ENCODE results near the gene FYB1.
"Not testable (repeated sequence)": the region's sequence is repeated elsewhere in the genome, so short reads cannot be mapped to it uniquely, and the experiment has no call there.

FYB1 gene

GRCh38 chr5:39219437-39219836, at the start of gene FYB1:
TSS of gene FYB1 (minus strand) at chr5:39219563. CDS start at chr5:39202960, 16,603 bp downstream.
- no peak for DNase-seq

GRCh38 chr5:39267186-39267585, 47.8 kb upstream of the FYB1 start:
- no peak for DNase-seq

- no peak for DNase-seq
Measured at GRCh38 chr5:39266442-39266841, 47.1 kb upstream of the FYB1 start.

GRCh38 chr5:39264528-39264927, 45.2 kb upstream of the FYB1 start:
- no peak for DNase-seq

GRCh38 chr5:39262981-39263380, 43.6 kb upstream of the FYB1 start:
- DNase-seq: no peak

GRCh38 chr5:39260095-39260494, 40.7 kb upstream of the FYB1 start:
- no peak for DNase-seq

GRCh38 chr5:39257554-39257953, 38.2 kb upstream of the FYB1 start:
- DNase-seq: no peak

GRCh38 chr5:39256477-39257235, 37.3 kb upstream of the FYB1 start:
- no peak for DNase-seq

GRCh38 chr5:39255406-39255805, 36.0 kb upstream of the FYB1 start:
- DNase-seq: no peak

GRCh38 chr5:39254671-39255070, 35.3 kb upstream of the FYB1 start:
- no peak for DNase-seq

- no peak for DNase-seq
Measured at GRCh38 chr5:39253196-39253595, 33.8 kb upstream of the FYB1 start.

- no peak for DNase-seq
Measured at GRCh38 chr5:39249564-39250274, 30.4 kb upstream of the FYB1 start.

GRCh38 chr5:39249069-39249468, 29.7 kb upstream of the FYB1 start:
- no peak for DNase-seq

GRCh38 chr5:39240750-39241149, 21.4 kb upstream of the FYB1 start:
- DNase-seq: no peak

- no peak for DNase-seq
Measured at GRCh38 chr5:39238366-39239105, 19.2 kb upstream of the FYB1 start.

GRCh38 chr5:39236718-39237117, 17.4 kb upstream of the FYB1 start:
- DNase-seq: no peak

- no peak for DNase-seq
Measured at GRCh38 chr5:39235648-39236047, 16.3 kb upstream of the FYB1 start.

- not testable (repeated sequence) for DNase-seq
Measured at GRCh38 chr5:39234494-39234893, 15.1 kb upstream of the FYB1 start.

GRCh38 chr5:39233783-39234182, 14.4 kb upstream of the FYB1 start:
- DNase-seq: no peak

GRCh38 chr5:39231705-39232525, 12.6 kb upstream of the FYB1 start:
- DNase-seq: peak; percentile 51

- no peak for DNase-seq
Measured at GRCh38 chr5:39228596-39228995, 9.2 kb upstream of the FYB1 start.

GRCh38 chr5:39226558-39226957, 7.2 kb upstream of the FYB1 start:
- no peak for DNase-seq

GRCh38 chr5:39226100-39226451, 6.7 kb upstream of the FYB1 start:
- DNase-seq: no peak

All from activated naive CD4-positive, alpha-beta T cell treated with anti-CD3 and anti-CD28 coated beads, Interleukin-2, amount 50 U/mL, for 16 hours (primary cell).